ENCODE measurements around the gene DNAJC5.

DNA sequence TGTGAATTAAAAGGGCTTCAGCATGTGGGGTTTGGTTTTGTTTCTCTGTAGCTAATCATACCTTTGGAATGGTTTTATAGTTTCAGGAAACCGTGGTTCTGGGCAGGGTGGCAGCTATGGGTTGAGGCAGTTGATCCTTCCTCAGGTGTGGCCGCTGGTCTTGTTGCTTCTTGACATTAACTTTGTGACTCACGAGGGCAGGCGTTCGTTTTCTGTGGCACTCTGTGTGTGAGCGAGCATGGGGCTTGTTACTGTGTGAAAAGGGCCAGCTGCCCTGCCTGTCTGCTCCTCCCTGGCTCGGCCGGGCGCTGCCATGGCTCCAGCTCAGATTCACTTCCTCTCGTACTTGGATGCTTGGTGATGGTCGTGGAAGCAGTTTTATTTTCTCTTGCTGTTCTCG, 16.2 kb downstream of the DNAJC5 start:
- TF ChIP-seq CTCF (IDR thresholded peaks at IDR 0.05) (no peak), POLR2A (IDR thresholded peaks at IDR 0.05) (peak in 1 of 2 donors; percentile 70)
